ENCODE results near the gene CTH. TPM values are rescaled to one million over a fixed set of nuclear protein-coding genes. Genes with fewer than 3 reads are reported as not detected.

CTH gene
- total and polyA plus RNA-seq, 2 of the 4 experiments (the other 2 are of a cell fraction): 2.7 to 3.0 TPM

GRCh38 chr1:70364439-70364838 is 46.6 kb upstream of the CTH start:
- no peak overlapping the region for H2AFZ ChIP-seq (replicated peaks; ENCODE audit: low read length, poor library complexity)
- dilution Hi-C loops (cut with HindIII; ENCODE audit: low sequenced_read_pairs, unreplicated experiment) (no loop called here), in situ Hi-C loops (cut with MboI; ENCODE audit: low sequenced_read_pairs) (no loop called here), intact Hi-C loops (cut with micrococcal nuclease) (no loop called here)
- no peaks in the 10 kb centered on the region for H4K20me1 ChIP-seq (ENCODE audit: insufficient read depth, low read length)
- no peak overlapping the region for H3K4me2 ChIP-seq (ENCODE audit: low read depth, low read length)
- ChIA-PET CTCF (interaction anchor here (0.7 kb wide), 1 partner anchor 137 kb away, joined by 5 read pairs; no protein-coding TSS in a partner anchor), POLR2A (ENCODE audit: unreplicated experiment) (no interaction called here)
- BruUV-seq (replicated peaks): no TSS peak
- no peak overlapping the region for H3K4ac ChIP-seq (ENCODE audit: low read depth, low read length)
- no peak overlapping the region for H2BK15ac ChIP-seq (ENCODE audit: low read depth, low read length)
- no peak overlapping the region for H2BK5ac ChIP-seq (ENCODE audit: low read depth, low read length, poor library complexity, severe bottlenecking)
- DNase-seq (no peak), ATAC-seq (ENCODE audit: low read depth) (no peak)
- 0 out of 4 replicates have a peak, but pooled peaks cover 0 to 3% of the 10 kb centered on the region in 2 experiments for H3K79me1 ChIP-seq (ENCODE audit: low read depth in 1 of 2, low read length in 2 of 2)
- TF ChIP-seq MAZ (IDR thresholded peaks at IDR 0.05; ENCODE audit: borderline replicate concordance, low read depth, low read length): no peak
- TF ChIP-seq RCOR1 (IDR thresholded peaks at IDR 0.05; ENCODE audit: insufficient replicate concordance, low read length): no peak
- no peak for TF ChIP-seq CHD1 (IDR thresholded peaks at IDR 0.05; ENCODE audit: low read depth, low read length)
- no peak for TF ChIP-seq MAFK (IDR thresholded peaks at IDR 0.05; ENCODE audit: low read depth, low read length)
- TF ChIP-seq CTCF (conservative IDR thresholded peaks at IDR 0.05; ENCODE audit: low read depth, low read length): no peak
- TF ChIP-seq SMC3 (IDR thresholded peaks at IDR 0.05; ENCODE audit: low read depth, low read length): no peak
- TF ChIP-seq MXI1 (IDR thresholded peaks at IDR 0.05; ENCODE audit: borderline replicate concordance, low read depth, low read length): no peak
- no peak for TF ChIP-seq FOS (IDR thresholded peaks at IDR 0.05; ENCODE audit: low read depth, low read length)
- no peak for TF ChIP-seq USF2 (IDR thresholded peaks at IDR 0.05; ENCODE audit: low read depth, low read length)
- no peak for TF ChIP-seq RFX5 (IDR thresholded peaks at IDR 0.05; ENCODE audit: low read depth, low read length)
- no peak for TF ChIP-seq NFE2L2 (IDR thresholded peaks at IDR 0.05; ENCODE audit: low read depth, low read length)
- TF ChIP-seq POLR2A (IDR thresholded peaks at IDR 0.05; ENCODE audit: low read depth, low read length): no peak
- TF ChIP-seq RAD21 (IDR thresholded peaks at IDR 0.05; ENCODE audit: low read length): no peak
- TF ChIP-seq CEBPB (IDR thresholded peaks at IDR 0.05; ENCODE audit: low read depth, low read length): no peak
- TF ChIP-seq ELK1 (IDR thresholded peaks at IDR 0.05; ENCODE audit: borderline replicate concordance, low read depth, low read length): no peak
- TF ChIP-seq BHLHE40 (IDR thresholded peaks at IDR 0.05; ENCODE audit: low read depth, low read length): no peak
- no peaks in the 10 kb centered on the region for H3K27me3 ChIP-seq (ENCODE audit: control insufficient read depth, insufficient read depth, low read length)
- H3K9me3 ChIP-seq (ENCODE audit: control insufficient read depth, insufficient read depth, low read length): no peaks in the 10 kb centered on the region
- H3K27ac ChIP-seq (ENCODE audit: insufficient read depth, low read length): no peak overlapping the region
- no peak overlapping the region for H2BK20ac ChIP-seq (ENCODE audit: low read depth, low read length)
- H3K56ac ChIP-seq (ENCODE audit: extremely low read depth, insufficient read depth, low read length): no peak overlapping the region
- no peak overlapping the region for H3K9ac ChIP-seq (ENCODE audit: low read depth, low read length)
- H2BK120ac ChIP-seq (ENCODE audit: low read depth, low read length): no peak overlapping the region
- peaks cover 3% of the 10 kb centered on the region; the same call in 1 of the 2 replicates for H3K36me3 ChIP-seq (ENCODE audit: control insufficient read depth, insufficient read depth, low read length)
- H3K14ac ChIP-seq (replicated peaks; ENCODE audit: low read depth, low read length): no peak overlapping the region
- no peak overlapping the region for H3K18ac ChIP-seq (ENCODE audit: low read depth, low read length)
- no peak overlapping the region for H2AK9ac ChIP-seq (replicated peaks; ENCODE audit: low read depth, low read length, poor library complexity)
- WGBS, 2 experiments (ENCODE audit: extremely low coverage in 2 of 2, insufficient read length in 1 of 2): no CpG with 5 or more reads among the region's 3 CpGs
- H3K4me1 ChIP-seq (ENCODE audit: control insufficient read depth, insufficient read depth, low read length): no peaks in the 10 kb centered on the region
- H3K23ac ChIP-seq (ENCODE audit: low read depth, low read length): no peak overlapping the region
- no peak overlapping the region for H3K4me3 ChIP-seq (ENCODE audit: insufficient read depth, low read depth, low read length)
- no peak overlapping the region for H4K91ac ChIP-seq (ENCODE audit: insufficient read depth, low read depth, low read length)
- H4K8ac ChIP-seq (ENCODE audit: low read depth in 2 of 2, low read length in 2 of 2): no peak overlapping the region
- no peak overlapping the region for H4K5ac ChIP-seq (ENCODE audit: low read depth, low read length)
- no peaks in the 10 kb centered on the region for H3K9me1 ChIP-seq (ENCODE audit: insufficient read depth, low read length)
- H2AK5ac ChIP-seq (ENCODE audit: low read depth, low read length): no peak overlapping the region
